ENCODE data around the gene SLC22A3. TPM values are rescaled to one million over a fixed set of nuclear protein-coding genes. Genes with fewer than 3 reads are reported as not detected.

Gene SLC22A3
- total RNA-seq, 1 experiment from 2014 or later: 8.1 TPM

GRCh38 chr6:160398674-160399271, 50.6 kb downstream of the SLC22A3 start:
- intact Hi-C loops (cut with micrococcal nuclease; ENCODE audit: unreplicated experiment): no loop called here
- no peaks in the 10 kb centered on the region for H3K9me3 Mint-ChIP-seq (ENCODE audit: low read depth, unreplicated experiment)
- no peaks in the 10 kb centered on the region for H3K27me3 Mint-ChIP-seq (ENCODE audit: unreplicated experiment)
- peaks cover 11% of the 10 kb centered on the region for H3K4me1 Mint-ChIP-seq (ENCODE audit: low read depth, unreplicated experiment)
- no peak for DNase-seq
- H3K4me3 Mint-ChIP-seq (ENCODE audit: low read depth, unreplicated experiment): no peak overlapping the region
- no TSS peak for BruUV-seq (replicated peaks)
- CTCF ChIA-PET: no interaction called here
- TF ChIP-seq CTCF (IDR thresholded peaks at IDR 0.05; ENCODE audit: unreplicated experiment): no peak
- H3K36me3 Mint-ChIP-seq (ENCODE audit: insufficient read depth, unreplicated experiment): peaks cover 6% of the 10 kb centered on the region
- no peak overlapping the region for H3K27ac Mint-ChIP-seq (ENCODE audit: unreplicated experiment)

GRCh38 chr6:160400446-160400845, 52.3 kb downstream of the SLC22A3 start:
- intact Hi-C loops (cut with micrococcal nuclease; ENCODE audit: unreplicated experiment): no loop called here
- Mint-ChIP-seq H3K27ac (ENCODE audit: unreplicated experiment) (no peak overlapping the region), H3K36me3 (ENCODE audit: insufficient read depth, unreplicated experiment) (no peaks in the 10 kb centered on the region), H3K4me3 (ENCODE audit: low read depth, unreplicated experiment) (no peak overlapping the region), H3K4me1 (ENCODE audit: low read depth, unreplicated experiment) (no peaks in the 10 kb centered on the region), H3K9me3 (ENCODE audit: low read depth, unreplicated experiment) (no peaks in the 10 kb centered on the region), H3K27me3 (ENCODE audit: unreplicated experiment) (no peaks in the 10 kb centered on the region)
- no peak for DNase-seq
- CTCF ChIA-PET: interaction anchor here (0.6 kb wide), 1 partner anchor 547 kb away, joined by 3 read pairs; no protein-coding TSS in a partner anchor
- BruUV-seq (replicated peaks): no TSS peak
- no peak for TF ChIP-seq CTCF (IDR thresholded peaks at IDR 0.05; ENCODE audit: unreplicated experiment)

GRCh38 chr6:160408528-160408927, 60.4 kb downstream of the SLC22A3 start:
- no peak for DNase-seq
- no peaks in the 10 kb centered on the region for H3K9me3 Mint-ChIP-seq (ENCODE audit: low read depth, unreplicated experiment)
- CTCF ChIA-PET: no interaction called here
- no peaks in the 10 kb centered on the region for H3K4me1 Mint-ChIP-seq (ENCODE audit: low read depth, unreplicated experiment)
- H3K4me3 Mint-ChIP-seq (ENCODE audit: low read depth, unreplicated experiment): no peak overlapping the region
- intact Hi-C loops (cut with micrococcal nuclease; ENCODE audit: unreplicated experiment): no loop called here
- no TSS peak for BruUV-seq (replicated peaks)
- no peak for TF ChIP-seq CTCF (IDR thresholded peaks at IDR 0.05; ENCODE audit: unreplicated experiment)
- no peak overlapping the region for H3K27ac Mint-ChIP-seq (ENCODE audit: unreplicated experiment)
- H3K27me3 Mint-ChIP-seq (ENCODE audit: unreplicated experiment): no peaks in the 10 kb centered on the region
- H3K36me3 Mint-ChIP-seq (ENCODE audit: insufficient read depth, unreplicated experiment): no peaks in the 10 kb centered on the region

- Mint-ChIP-seq H3K27ac (ENCODE audit: unreplicated experiment) (no peak overlapping the region), H3K36me3 (ENCODE audit: insufficient read depth, unreplicated experiment) (no peaks in the 10 kb centered on the region), H3K4me1 (ENCODE audit: low read depth, unreplicated experiment) (no peaks in the 10 kb centered on the region), H3K9me3 (ENCODE audit: low read depth, unreplicated experiment) (no peaks in the 10 kb centered on the region), H3K4me3 (ENCODE audit: low read depth, unreplicated experiment) (no peak overlapping the region), H3K27me3 (ENCODE audit: unreplicated experiment) (no peaks in the 10 kb centered on the region)
- CTCF ChIA-PET: no interaction called here
- no peak for DNase-seq
- no TSS peak for BruUV-seq (replicated peaks)
- intact Hi-C loops (cut with micrococcal nuclease; ENCODE audit: unreplicated experiment): no loop called here
- no peak for TF ChIP-seq CTCF (IDR thresholded peaks at IDR 0.05; ENCODE audit: unreplicated experiment)
These were observed 64.8 kb downstream of the SLC22A3 start for GRCh38 chr6:160412993-160413392.
